Type B pancreatic cell (in vitro differentiated cells): ENCODE data around the gene ELF2. TPM values are rescaled to one million over a fixed set of nuclear protein-coding genes. Genes with fewer than 3 reads are reported as not detected.

ENCODE experiments used
- DNase-seq: peaks from one replicate; pipeline ENCODE4 v3.0.0; 2021; ENCODE audit warnings: mixed read lengths; ENCODE audit not compliant: unreplicated experiment; ENCODE audit errors: extremely low spot score
- H3K27ac Mint-ChIP-seq: 2 replicates; pipeline ENCODE4 v1.8.0; 2021; ENCODE audit warnings: mild to moderate bottlenecking, mixed read lengths
- H3K27me3 Mint-ChIP-seq: 2 replicates; pipeline ENCODE4 v1.8.0; 2021; ENCODE audit warnings: mixed read lengths
- H3K36me3 Mint-ChIP-seq: 2 replicates; pipeline ENCODE4 v1.8.0; 2021; ENCODE audit warnings: mixed read lengths
- H3K4me1 Mint-ChIP-seq: one replicate; pipeline ENCODE4 v1.8.0; 2021; ENCODE audit warnings: mixed read lengths; ENCODE audit not compliant: unreplicated experiment
- H3K4me3 Mint-ChIP-seq: 2 replicates; pipeline ENCODE4 v1.8.0; 2021; ENCODE audit warnings: mild to moderate bottlenecking, mixed read lengths
- H3K9me3 Mint-ChIP-seq: 2 replicates; pipeline ENCODE4 v1.8.0; 2021; ENCODE audit warnings: mixed read lengths
- total RNA-seq: library from RNA; stranded (reverse); gene quantifications from 2 replicates; pipeline ENCODE4 v1.2.1, GENCODE V29; 2021; ENCODE audit warnings: low replicate concordance
- TF ChIP-seq, protein P1 (sequence below): fragments of 200-600 bp; sonication (generic); conservative IDR thresholded peaks from 2 replicates; pipeline ENCODE4 v1.5.0; 2021; ENCODE audit warnings: antibody characterized with exemption, mild to moderate bottlenecking

The ELF2 gene
- total RNA-seq, 1 donor from 2014 or later: 42.1 TPM

DNA sequence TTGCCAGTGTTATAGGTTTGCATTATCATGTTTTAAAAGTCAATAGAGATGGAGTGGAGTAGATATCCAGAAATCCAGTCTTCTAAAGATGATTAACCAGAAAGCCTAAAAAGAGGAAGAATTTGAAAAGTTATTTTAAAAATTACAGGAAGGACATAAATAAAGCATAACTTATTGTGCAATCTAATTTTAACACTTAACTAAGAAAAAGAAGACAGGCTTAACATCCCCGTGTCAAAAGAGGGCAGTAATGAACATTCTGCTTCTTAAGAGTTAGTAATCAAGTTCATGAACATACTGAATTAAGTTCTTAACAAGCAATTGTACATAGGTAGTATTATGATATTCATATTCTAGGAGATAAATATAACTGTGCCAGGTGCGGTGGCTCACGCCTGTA is 39.3 kb downstream of the ELF2 start:
- H3K36me3 Mint-ChIP-seq: peaks cover 7% of the 10 kb centered on the region
- no peak for DNase-seq
- peaks cover 3% of the 10 kb centered on the region for H3K4me1 Mint-ChIP-seq
- no peaks in the 10 kb centered on the region for H3K9me3 Mint-ChIP-seq
- H3K27ac Mint-ChIP-seq: no peak overlapping the region
- TF ChIP-seq, protein P1, sequence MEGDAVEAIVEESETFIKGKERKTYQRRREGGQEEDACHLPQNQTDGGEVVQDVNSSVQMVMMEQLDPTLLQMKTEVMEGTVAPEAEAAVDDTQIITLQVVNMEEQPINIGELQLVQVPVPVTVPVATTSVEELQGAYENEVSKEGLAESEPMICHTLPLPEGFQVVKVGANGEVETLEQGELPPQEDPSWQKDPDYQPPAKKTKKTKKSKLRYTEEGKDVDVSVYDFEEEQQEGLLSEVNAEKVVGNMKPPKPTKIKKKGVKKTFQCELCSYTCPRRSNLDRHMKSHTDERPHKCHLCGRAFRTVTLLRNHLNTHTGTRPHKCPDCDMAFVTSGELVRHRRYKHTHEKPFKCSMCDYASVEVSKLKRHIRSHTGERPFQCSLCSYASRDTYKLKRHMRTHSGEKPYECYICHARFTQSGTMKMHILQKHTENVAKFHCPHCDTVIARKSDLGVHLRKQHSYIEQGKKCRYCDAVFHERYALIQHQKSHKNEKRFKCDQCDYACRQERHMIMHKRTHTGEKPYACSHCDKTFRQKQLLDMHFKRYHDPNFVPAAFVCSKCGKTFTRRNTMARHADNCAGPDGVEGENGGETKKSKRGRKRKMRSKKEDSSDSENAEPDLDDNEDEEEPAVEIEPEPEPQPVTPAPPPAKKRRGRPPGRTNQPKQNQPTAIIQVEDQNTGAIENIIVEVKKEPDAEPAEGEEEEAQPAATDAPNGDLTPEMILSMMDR: no peak
- no peaks in the 10 kb centered on the region for H3K27me3 Mint-ChIP-seq
- no peak overlapping the region for H3K4me3 Mint-ChIP-seq

DNA sequence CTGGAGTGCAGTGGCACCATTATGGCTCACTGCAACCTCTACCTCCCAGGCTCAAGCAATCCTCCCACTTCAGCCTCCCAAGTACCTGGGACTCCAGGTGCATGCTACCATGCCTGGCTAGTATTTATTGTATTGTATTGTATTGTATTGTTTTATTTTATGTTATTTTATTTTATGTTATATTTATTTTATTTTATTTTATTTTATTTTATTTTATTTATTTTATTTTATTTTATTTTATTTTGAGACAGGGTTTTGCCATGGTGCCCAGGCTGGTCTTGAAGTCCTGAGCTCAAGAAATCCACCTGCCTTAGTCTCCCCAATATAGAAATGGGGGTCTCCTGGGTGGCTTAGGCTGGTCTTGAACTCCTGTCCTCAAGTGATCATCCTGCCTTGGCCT is 42.6 kb downstream of the ELF2 start:
- Mint-ChIP-seq H3K4me1 (no peaks in the 10 kb centered on the region), H3K9me3 (no peaks in the 10 kb centered on the region), H3K27ac (no peak overlapping the region), H3K4me3 (no peak overlapping the region), H3K36me3 (peaks cover 7% of the 10 kb centered on the region), H3K27me3 (no peaks in the 10 kb centered on the region)
- no peak for DNase-seq
- TF ChIP-seq, protein P1: no peak

DNA sequence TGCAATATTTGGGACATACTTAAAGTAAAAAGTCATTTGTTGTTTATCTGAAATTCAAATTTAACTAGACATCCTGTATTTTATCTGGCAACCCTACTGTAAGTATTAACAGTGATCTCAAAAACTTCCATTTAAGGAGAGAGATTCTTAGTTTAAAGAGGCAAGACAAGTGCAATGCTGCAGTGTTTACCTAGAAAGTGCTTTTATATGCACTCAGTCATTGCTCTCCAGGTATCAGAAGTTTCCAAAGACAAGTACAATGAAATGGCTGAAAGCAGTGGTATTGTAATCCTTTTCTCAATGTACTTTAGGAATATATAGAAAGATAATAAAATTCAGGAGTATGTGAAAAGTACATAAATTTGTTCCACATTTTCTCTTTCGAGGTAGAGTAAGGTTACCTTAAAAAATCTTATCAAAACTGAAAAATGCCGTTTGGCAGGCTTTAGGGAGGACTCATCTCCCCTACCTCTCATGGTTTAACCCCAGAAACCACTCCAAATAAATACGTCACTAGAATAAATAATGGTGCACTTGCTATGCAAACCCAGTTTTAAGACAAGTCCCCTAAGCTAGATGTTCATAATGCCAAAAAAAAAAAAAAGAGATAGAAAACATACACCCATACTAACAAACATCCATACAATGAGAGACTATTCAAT is 45.7 kb downstream of the ELF2 start:
- Mint-ChIP-seq H3K36me3 (peaks cover 7% of the 10 kb centered on the region), H3K27me3 (no peaks in the 10 kb centered on the region), H3K4me3 (no peak overlapping the region), H3K9me3 (no peaks in the 10 kb centered on the region), H3K4me1 (no peaks in the 10 kb centered on the region), H3K27ac (no peak overlapping the region)
- TF ChIP-seq, protein P1: no peak
- no peak for DNase-seq

DNA sequence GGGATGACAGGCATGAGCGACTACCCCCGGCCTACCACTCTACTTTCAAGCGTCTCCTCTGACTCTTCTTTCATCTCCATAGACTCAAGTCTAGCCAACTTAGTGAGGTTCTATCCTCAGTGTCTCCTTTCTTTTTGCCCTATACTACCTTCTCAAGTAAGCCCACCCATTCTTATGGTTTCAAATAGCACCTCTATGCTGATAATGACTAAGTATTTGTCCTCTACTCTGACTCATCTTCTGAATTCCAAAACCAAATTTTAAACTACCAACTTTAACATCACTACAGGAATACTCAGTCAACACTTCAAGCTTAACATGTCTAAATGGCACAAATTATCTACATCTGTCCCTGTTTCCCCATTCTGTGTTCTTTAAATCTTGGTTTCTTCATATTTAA is 47.8 kb downstream of the ELF2 start:
- TF ChIP-seq, protein P1: no peak
- H3K4me1 Mint-ChIP-seq: no peaks in the 10 kb centered on the region
- DNase-seq: no peak
- peaks cover 4% of the 10 kb centered on the region for H3K36me3 Mint-ChIP-seq
- no peak overlapping the region for H3K27ac Mint-ChIP-seq
- no peaks in the 10 kb centered on the region for H3K9me3 Mint-ChIP-seq
- no peaks in the 10 kb centered on the region for H3K27me3 Mint-ChIP-seq
- no peak overlapping the region for H3K4me3 Mint-ChIP-seq

DNA sequence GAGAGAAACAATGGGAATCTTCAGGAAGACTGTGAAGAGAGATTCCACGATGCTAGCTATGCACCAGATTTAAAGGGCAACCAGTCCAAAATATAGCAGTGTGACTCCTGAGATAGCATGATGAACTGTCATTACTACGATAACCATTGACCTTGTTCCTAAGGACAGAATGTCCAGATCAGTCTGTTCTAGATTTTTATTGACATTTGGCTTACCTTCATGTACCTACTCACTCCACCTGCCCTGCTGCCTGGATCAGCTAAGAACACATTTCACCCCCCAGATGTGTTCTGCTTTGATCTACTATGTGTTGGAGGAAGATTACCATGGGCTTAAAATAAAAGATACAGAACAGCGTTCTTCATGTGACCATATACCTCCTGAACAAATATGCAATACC is 50.1 kb downstream of the ELF2 start:
- no peaks in the 10 kb centered on the region for H3K4me1 Mint-ChIP-seq
- no peak for DNase-seq
- no peaks in the 10 kb centered on the region for H3K9me3 Mint-ChIP-seq
- TF ChIP-seq, protein P1: no peak
- H3K4me3 Mint-ChIP-seq: no peak overlapping the region
- peaks cover 13% of the 10 kb centered on the region for H3K36me3 Mint-ChIP-seq
- H3K27me3 Mint-ChIP-seq: no peaks in the 10 kb centered on the region
- no peak overlapping the region for H3K27ac Mint-ChIP-seq
